ENCODE measurements around the gene SCN1A. TPM values are rescaled to one million over a fixed set of nuclear protein-coding genes. Genes with fewer than 3 reads are reported as not detected.

The SCN1A gene
- total and polyA plus RNA-seq, 2 of the 8 experiments (the other 6 are each of a cell fraction or from before 2014, with no cell fraction given), result 0.18 to 1.9 TPM

GRCh38 chr2:166140932-166141331, 13.1 kb upstream of the SCN1A start:
- no peak overlapping the region for H3K4me2 ChIP-seq (ENCODE audit: insufficient read depth in 1 of 2, low read depth in 2 of 2, low read length in 2 of 2)
- H3K23ac ChIP-seq (ENCODE audit: insufficient read length), result no peak overlapping the region
- no peaks in the 10 kb centered on the region for H3K27me3 ChIP-seq (replicated peaks in 1 of 4; ENCODE audit: control insufficient read depth in 3 of 4, extremely low read depth in 1 of 4, insufficient read depth in 3 of 4, low read length in 3 of 4)
- no peak overlapping the region for H3K4ac ChIP-seq (replicated peaks; ENCODE audit: insufficient read length, low read depth, low read length)
- no peak for TF ChIP-seq JUND (IDR thresholded peaks at IDR 0.05; ENCODE audit: low read length)
- no peak for TF ChIP-seq HDAC6 (IDR thresholded peaks at IDR 0.05; ENCODE audit: low read depth, low read length)
- no peaks in the 10 kb centered on the region for H3K79me2 ChIP-seq (ENCODE audit: control insufficient read depth in 1 of 2, insufficient read depth in 2 of 2, low read length in 2 of 2)
- no peak overlapping the region for H2AK5ac ChIP-seq (ENCODE audit: low read depth, low read length)
- H3K18ac ChIP-seq (ENCODE audit: extremely low read depth, low read length), result no peak overlapping the region
- H2AFZ ChIP-seq (ENCODE audit: low read length), result no peak overlapping the region
- no peak overlapping the region for H3K9ac ChIP-seq (replicated peaks in 1 of 4; ENCODE audit: extremely low read depth in 1 of 4, low read depth in 3 of 4, low read length in 3 of 4)
- no peak overlapping the region for H3K14ac ChIP-seq (ENCODE audit: insufficient read length)
- H3K79me1 ChIP-seq (ENCODE audit: low read depth, low read length), result no peaks in the 10 kb centered on the region
- DNase-seq (ENCODE audit: low read depth in 1 of 2, low spot score in 2 of 2), result no peak
- H2BK20ac ChIP-seq (ENCODE audit: low read length), result no peak overlapping the region
- no peak overlapping the region for H4K5ac ChIP-seq (ENCODE audit: insufficient read length, low read depth, low read length)
- H2BK15ac ChIP-seq (ENCODE audit: low read length), result no peak overlapping the region
- no peak overlapping the region for H3K27ac ChIP-seq (ENCODE audit: low read depth, low read length)
- no peaks in the 10 kb centered on the region for H3K4me1 ChIP-seq (replicated peaks in 1 of 4; ENCODE audit: control insufficient read depth in 3 of 4, insufficient read depth in 4 of 4, low read length in 3 of 4)
- H2BK120ac ChIP-seq (replicated peaks; ENCODE audit: low read depth, low read length), result no peak overlapping the region
- CTCF ChIA-PET (ENCODE audit: partially characterized antibody), result interaction anchor here (1.9 kb wide), 1 partner anchor 13 kb away, joined by 14 read pairs; the partner anchor contains the start of gene SCN1A
- no peaks in the 10 kb centered on the region for H3K23me2 ChIP-seq (ENCODE audit: low read depth, low read length)
- no peak overlapping the region for H4K91ac ChIP-seq (replicated peaks; ENCODE audit: insufficient read length, low read length)
- 90% methylated on average over 2 of the region's 2 CpGs; no CpG with 5 or more reads in 1 of the 2 experiments for WGBS, 2 experiments (ENCODE audit: extremely low coverage in 1 of 2, insufficient coverage in 1 of 2, insufficient read length in 1 of 2, insufficient replicate concordance in 2 of 2, low coverage in 1 of 2, low lambda C conversion rate in 2 of 2, missing lambda C conversion rate in 1 of 2)
- H3K36me3 ChIP-seq (ENCODE audit: control insufficient read depth in 2 of 4, insufficient read depth in 4 of 4, low read length in 3 of 4), result no peaks in the 10 kb centered on the region
- no peak overlapping the region for H3K56ac ChIP-seq (replicated peaks; ENCODE audit: insufficient read length, low read depth, low read length)
- POLR2A ChIA-PET (ENCODE audit: partially characterized antibody), result no interaction called here
- no peaks in the 10 kb centered on the region for H4K20me1 ChIP-seq (replicated peaks in 1 of 2; ENCODE audit: control insufficient read depth in 1 of 2, insufficient read depth in 2 of 2, low read length in 2 of 2)
- H2BK5ac ChIP-seq (ENCODE audit: low read depth, low read length), result no peak overlapping the region
- H2BK12ac ChIP-seq (ENCODE audit: low read depth, low read length), result no peak overlapping the region
- H4K8ac ChIP-seq (ENCODE audit: extremely low read depth, insufficient read depth, low read length), result no peak overlapping the region
- no peak overlapping the region for H3K4me3 ChIP-seq (ENCODE audit: extremely low read depth in 1 of 4, insufficient read depth in 2 of 4, low read depth in 3 of 4, low read length in 4 of 4)
- H3K9me3 ChIP-seq (ENCODE audit: insufficient read depth in 2 of 2, low read depth in 1 of 2, low read length in 1 of 2), result no peaks in the 10 kb centered on the region
- FAIRE-seq, result no peak
